OCI-M1 (cell line): ENCODE results near the gene HASPIN.

ENCODE experiments used
- DNase-seq: peaks from one replicate; lab custom pipeline; 2025; lab: John Stamatoyannopoulos, UW

The HASPIN gene

DNA sequence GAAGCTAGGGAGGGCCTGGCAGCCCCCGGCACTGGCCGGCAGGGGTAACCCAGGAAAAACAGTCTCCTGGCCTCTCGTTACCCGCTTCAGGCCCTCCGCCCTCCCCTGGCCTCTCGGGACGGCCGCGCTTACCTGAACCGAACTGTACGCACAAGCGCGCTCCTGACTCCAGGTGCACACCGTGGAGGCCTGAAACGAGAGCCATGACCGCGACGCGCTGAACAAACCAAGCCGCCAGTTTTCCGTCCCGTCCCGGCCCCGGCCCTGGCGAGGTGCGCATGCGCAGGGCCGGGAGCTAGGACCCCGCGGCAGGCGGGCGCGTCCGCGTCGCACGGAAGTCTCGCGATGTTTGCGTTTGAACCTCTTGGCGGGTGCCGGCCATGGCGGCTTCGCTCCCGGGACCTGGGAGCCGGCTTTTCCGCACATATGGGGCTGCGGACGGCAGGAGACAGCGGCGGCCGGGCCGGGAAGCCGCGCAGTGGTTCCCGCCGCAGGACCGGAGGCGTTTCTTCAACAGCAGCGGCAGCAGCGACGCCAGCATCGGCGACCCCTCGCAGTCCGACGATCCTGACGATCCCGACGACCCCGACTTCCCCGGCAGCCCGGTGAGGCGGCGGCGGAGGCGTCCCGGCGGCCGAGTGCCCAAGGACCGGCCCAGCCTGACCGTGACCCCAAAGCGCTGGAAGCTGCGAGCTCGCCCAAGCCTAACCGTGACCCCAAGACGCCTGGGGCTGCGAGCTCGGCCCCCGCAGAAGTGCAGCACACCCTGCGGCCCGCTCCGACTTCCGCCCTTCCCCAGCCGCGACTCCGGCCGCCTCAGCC, at the start of gene HASPIN:
Gene HASPIN (plus strand): TSS at position 348 of the 822 bp plus-strand sequence. CDS start 33 bp downstream, at position 381.
- peak; percentile 96 for DNase-seq

DNA sequence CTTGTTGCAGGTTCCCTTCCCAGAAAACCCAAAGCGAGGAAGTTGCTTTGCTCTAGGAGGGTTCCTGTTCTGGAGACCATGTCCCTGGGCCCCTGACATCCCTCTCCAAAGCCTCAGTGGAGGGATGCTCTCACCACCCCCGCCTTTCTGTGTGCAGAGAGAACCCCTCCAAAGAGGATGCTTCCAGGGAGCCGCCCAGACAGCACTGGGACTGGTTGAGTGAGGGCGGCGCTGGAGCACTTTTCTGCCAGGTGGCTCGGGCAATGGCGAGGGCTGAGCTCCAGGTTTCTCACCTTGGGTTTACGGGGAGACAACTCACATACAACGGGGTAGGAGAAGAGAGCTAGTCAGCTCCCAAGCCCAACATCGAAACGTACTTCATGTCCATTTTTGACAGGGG, 47.8 kb upstream of the HASPIN start:
- no peak for DNase-seq

DNA sequence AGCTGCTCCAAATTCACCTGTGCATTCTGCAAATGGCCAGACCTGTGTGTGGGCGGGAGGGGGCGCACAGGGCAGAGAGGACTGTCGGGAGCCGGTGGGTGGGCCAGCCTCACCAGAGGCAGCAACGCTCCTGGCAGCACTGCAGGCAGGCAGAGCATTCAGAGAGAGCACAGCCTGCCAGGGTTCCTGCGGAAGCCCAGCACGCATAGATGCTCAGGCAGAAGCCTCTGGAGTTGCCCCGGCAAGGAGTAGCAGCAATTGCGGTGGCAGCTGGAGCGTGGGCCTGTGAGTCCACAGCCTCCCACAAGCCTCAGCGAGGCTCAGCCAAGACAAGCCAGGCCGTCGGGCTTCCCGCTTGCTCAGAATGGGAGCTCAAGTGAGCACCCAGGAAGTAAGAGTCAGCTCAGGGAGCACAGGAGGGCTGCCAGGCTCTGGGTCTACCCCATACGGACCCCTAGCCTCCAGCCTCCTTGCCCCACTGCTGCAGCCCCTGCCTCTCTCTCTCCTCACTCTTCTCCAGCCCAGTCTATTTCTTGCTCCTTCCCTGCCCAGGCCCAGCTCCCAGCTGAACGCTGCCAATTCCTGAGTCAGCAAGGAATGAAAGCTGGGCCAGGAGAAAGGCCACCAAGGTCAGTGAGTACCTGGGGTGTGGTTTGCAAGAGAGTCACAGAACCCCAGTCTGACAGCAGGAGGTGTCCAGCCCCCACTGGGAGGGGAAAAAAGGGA, 45.4 kb upstream of the HASPIN start:
- no peak for DNase-seq

DNA sequence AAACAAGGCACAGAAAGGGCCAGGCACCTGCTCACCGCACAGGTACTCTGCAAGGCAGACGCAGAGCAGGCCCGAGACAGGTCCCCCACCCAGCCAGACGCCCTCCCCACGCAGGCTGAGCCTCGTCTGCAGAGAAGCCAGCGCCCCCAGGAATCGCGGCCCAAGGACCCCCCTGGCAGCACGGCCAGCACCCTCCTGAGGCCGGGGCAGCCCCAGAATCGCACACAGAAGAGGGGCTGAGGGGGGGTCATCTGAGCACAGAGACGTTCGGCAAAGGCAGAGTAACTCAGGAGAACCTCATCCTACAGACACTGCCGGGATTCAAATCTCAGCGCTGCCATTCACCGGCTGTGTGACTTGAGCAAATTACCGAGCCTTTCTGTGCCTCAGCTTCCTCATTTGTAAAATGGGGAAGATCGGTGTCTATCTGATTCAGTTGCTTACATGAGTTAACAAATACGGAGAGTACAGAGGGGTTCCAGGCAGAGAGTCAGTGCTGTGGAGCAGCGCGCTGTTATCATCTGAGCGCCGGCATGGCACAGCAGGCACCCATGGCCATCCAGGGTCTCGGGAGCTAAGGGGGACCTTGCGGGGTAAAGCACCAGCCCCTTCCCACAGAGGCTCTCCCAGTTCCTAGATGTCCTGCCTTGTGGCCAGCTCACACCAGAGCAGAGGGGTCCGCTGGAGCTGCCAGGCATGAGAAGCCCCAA, 44.7 kb upstream of the HASPIN start:
- DNase-seq: no peak

- no peak for DNase-seq
These were observed 44.1 kb upstream of the HASPIN start for GRCh38 chr17:3679531-3680126.

GRCh38 chr17:3681057-3681456, 42.6 kb upstream of the HASPIN start:
- DNase-seq: no peak

DNA sequence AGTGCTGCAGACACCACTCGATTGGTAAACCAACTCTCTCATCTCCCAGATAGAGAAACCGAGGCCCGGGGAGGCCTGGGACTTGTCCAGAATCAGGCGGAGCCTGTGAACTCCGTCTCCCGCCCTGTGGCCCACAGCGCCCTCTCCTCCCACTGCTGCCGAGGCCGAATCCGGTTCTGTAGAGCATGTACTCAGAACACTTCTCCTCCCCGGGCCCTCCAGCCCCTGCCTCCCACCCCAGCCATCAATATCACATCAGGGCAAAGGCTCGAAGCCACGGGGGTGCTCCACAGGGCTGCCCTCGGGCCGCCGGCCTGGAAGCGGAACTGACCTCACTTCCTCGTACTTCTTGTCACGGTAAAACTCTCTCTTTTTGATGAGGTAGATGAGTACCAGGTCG, 42.1 kb upstream of the HASPIN start:
- no peak for DNase-seq

GRCh38 chr17:3682033-3682432, 41.7 kb upstream of the HASPIN start:
- DNase-seq: no peak

DNA sequence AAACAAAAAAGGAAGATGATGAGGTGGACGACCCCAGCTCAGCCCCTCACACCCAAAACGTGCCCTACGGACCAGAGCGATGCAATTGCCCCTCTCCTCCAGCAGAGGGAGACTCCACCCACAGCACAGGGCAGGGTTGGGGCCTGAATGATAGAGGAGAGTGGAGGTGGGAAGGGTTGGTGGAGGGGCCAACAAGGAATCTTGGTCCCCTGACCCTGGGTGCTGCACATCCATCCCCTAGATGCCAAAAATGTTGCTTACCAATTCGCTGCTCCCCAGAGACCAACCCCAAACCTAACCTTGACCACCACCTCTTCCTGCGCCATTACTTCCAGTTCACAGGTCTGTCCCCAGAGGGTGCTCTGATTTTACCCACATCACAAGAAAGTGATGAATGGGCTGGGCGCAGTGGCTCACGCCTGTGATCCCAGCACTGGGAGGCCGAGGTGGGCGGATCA, 40.6 kb upstream of the HASPIN start:
- DNase-seq: peak; percentile 72

GRCh38 chr17:3685174-3685573, 38.5 kb upstream of the HASPIN start:
- DNase-seq: no peak

DNA sequence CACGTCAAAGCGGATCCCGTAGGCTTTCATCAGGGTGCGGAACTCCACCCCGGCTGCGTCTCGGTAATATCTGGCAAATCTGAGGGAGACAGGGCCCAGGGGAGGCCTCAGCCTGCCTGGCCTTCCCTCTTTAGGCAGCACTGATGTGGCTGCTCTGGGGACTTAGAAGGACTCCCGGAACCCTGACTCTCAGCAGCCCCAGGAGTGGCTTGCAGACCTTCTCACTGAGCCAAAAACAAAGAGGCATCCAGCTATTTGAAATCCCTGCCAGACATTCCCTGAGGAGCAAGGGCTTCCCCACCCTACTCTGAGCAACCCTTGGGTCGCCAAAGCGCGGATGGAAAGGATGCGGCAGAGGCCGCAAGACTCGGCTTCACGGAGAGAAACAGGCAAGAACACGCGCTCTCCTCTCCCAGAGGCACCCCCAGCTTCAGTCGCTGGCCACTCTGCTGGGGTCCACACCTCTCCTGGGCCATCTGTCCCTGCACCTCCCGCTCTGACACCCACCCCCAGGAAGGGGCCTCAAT, 35.6 kb upstream of the HASPIN start:
- no peak for DNase-seq

DNA sequence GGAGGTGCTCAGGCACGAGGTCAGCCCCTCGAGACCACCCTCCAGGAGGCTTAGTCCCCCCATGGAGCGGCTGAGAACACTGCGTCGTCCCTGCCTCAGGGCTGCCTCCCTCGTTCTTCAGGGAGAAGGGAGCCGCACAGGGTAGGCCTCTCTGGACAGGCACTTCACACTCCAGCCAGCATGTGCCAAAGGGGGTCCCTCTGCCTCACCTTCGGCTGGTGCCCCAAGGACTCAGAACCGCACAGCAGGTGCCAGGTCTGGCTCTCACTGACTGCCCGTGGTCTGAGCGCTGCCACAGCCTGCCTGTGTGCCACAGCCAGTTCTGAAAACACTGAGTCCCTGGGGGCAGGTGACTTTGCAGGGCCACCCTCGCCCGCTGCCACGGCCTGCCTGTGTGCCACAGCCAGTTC, 34.8 kb upstream of the HASPIN start:
- DNase-seq: no peak

DNA sequence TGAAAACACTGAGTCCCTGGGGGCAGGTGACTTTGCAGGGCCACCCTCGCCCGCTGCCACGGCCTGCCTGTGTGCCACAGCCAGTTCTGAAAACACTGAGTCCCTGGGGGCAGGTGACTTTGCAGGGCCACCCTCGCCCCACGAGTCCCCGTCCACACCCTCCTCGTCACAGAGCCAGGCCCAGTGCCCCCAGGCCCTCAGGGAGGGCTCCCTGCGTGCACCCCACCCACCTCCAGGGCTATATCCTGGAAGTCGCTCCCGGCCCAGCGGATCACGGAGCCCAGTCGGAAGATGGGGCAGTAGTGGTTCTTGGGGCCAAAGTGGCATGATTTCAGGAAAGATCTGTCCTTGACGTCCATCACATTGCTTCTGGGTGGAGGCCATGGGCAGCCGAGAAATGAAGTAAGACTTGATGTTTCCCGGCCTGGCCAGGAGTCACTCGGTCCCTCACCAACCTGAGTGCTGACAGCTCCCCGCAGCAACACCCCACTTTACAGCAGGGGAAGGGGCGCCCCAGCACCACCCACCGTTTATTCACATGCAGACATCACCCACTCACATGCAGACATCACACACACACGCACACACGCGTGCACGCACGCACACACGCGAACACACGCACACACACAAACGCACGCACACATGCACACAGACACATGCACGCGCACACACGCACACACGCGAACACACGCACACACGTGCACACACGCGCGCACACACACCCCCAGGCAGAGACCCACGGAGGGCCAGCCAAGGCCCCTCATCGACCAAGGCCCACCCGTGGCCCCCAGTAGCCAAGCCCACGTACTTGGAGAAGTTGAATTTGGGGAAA, 34.2 kb upstream of the HASPIN start:
- no peak for DNase-seq

DNA sequence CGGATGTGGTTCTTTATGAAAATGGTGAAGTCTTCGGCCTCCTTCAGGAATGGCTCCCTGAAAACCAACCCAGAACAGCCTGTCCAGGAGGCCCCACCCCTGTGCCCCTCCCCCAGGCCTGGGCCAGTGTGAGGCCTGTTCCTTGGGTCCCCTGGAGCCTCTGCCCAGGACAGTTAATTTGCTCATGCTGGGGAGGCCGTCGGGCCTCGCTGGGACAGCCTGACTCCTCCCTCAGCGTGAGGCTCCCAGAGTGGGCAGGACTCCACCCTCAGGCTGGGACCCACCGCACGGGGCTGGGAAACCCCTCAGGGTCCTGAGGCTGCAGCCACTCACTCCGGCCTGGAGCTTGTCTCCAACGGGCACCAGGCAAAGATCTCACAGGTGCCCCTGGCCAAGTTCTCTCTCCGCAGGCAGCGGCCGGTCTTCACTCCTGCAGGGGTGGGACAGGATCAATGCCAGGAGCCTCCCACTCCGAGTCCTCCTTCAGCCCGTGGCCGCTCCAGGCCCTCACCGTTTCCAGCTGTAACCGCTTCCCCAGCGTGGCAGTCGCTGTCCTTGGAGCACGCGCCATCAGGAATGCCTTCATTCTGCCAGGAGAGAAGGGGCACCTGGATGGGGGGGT, 33.5 kb upstream of the HASPIN start:
- no peak for DNase-seq

GRCh38 chr17:3691617-3692067, 32.1 kb upstream of the HASPIN start:
- DNase-seq: no peak

- no peak for DNase-seq
These were observed 31.4 kb upstream of the HASPIN start for GRCh38 chr17:3692346-3692745.

DNA sequence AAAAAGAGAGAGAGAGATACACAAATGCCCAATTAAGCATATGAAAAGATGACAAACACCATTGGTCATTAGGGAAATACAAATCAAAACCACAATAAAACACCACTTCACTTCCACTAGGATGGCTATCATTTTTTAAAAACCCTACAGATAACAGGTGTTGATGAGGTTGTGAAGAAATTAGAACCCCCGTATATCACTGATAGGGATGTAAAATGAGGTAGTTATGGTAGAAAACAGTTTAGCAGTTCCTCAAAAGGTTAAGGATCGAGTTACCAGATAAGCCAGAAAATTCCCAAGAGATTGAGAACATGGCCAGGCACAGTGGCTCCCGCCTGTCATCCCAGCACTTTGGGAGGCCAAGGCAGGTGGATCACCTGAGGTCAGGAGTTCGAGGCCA, 30.6 kb upstream of the HASPIN start:
- no peak for DNase-seq

- DNase-seq: peak; percentile 78
These were observed 29.9 kb upstream of the HASPIN start for GRCh38 chr17:3693829-3694231.

GRCh38 chr17:3695129-3695722, 28.5 kb upstream of the HASPIN start:
- DNase-seq: peak; percentile 9
